Neural cell (in vitro differentiated cells): ENCODE results near the gene ADARB1.

Source experiments
- CTCF ChIP-seq: fragments of 450-650 bp; IDR thresholded peaks from 2 replicates; pipeline ENCODE4 v1.5.1; 2014; ENCODE audit warnings: antibody characterized with exemption, mild to moderate bottlenecking, moderate library complexity; ENCODE audit not compliant: poor library complexity, severe bottlenecking
- EP300 ChIP-seq: fragments of 450-650 bp; conservative IDR thresholded peaks from 2 replicates; pipeline ENCODE4 v1.6.1; 2014; ENCODE audit warnings: antibody characterized with exemption, mild to moderate bottlenecking, moderate library complexity; ENCODE audit not compliant: poor library complexity, severe bottlenecking
- EZH2 ChIP-seq: fragments of 200-600, 300-800 bp; shearing (Covaris generic), sonication (generic); IDR thresholded peaks from 2 replicates; pipeline ENCODE4 v1.6.1; 2014; ENCODE audit warnings: antibody characterized with exemption, low read length, borderline replicate concordance, mild to moderate bottlenecking; ENCODE audit not compliant: insufficient read depth, poor library complexity, severe bottlenecking
- MXI1 ChIP-seq: fragments of 450-650 bp; conservative IDR thresholded peaks from 2 replicates; pipeline ENCODE4 v1.6.1; 2014; ENCODE audit warnings: antibody characterized with exemption, mild to moderate bottlenecking; ENCODE audit not compliant: poor library complexity, severe bottlenecking
- POLR2AphosphoS5 ChIP-seq: IDR thresholded peaks from 2 replicates; pipeline ENCODE4 v1.6.1; 2012
- SMC3 ChIP-seq: fragments of 450-650 bp; conservative IDR thresholded peaks from 2 replicates; pipeline ENCODE4 v1.6.1; 2014; ENCODE audit warnings: antibody characterized with exemption, mild to moderate bottlenecking, moderate library complexity; ENCODE audit not compliant: poor library complexity

- TF ChIP-seq CTCF = no peak
- no peak for TF ChIP-seq EP300
- TF ChIP-seq POLR2AphosphoS5 = no peak
- no peak for TF ChIP-seq EZH2
- TF ChIP-seq MXI1 = no peak
- no peak for TF ChIP-seq SMC3
Measured at GRCh38 chr21:45049714-45050344, 24.6 kb upstream of the ADARB1 start.
